A673 (cell line): ENCODE data around the gene DENND5B. TPM values are rescaled to one million over a fixed set of nuclear protein-coding genes. Genes with fewer than 3 reads are reported as not detected.

ENCODE experiments used
- BruUV-seq: library from RNA; stranded (reverse); fragments of 400-500 nt; replicated peaks from 2 replicates; lab custom pipeline; 2021; lab: Mats Ljungman, UMichigan
- CTCF ChIA-PET: fragments of 300-600 bp; sonication (Branson Sonifier 250); formaldehyde crosslinking; loops from one replicate; lab custom pipeline; 2022; ENCODE audit warnings: antibody characterized with exemption; lab: Charles Lee
- POLR2A ChIA-PET: fragments of 300-600 bp; sonication (Branson Sonifier 250); formaldehyde crosslinking; loops from one replicate; lab custom pipeline; 2022; ENCODE audit warnings: antibody characterized with exemption; ENCODE audit not compliant: low non-redundant PET; lab: Charles Lee
- DNase-seq: peaks from one replicate; pipeline ENCODE4 v3.0.0-alpha.2; 2015; ENCODE audit warnings: low spot score
- H3K27ac ChIP-seq: fragments of 200-600 bp; sonication (generic); 2 replicates; pipeline ENCODE4 v1.5.1; 2016; ENCODE audit warnings: mixed run types, low read depth, mild to moderate bottlenecking, mixed read lengths, antibody characterized with exemption, low read length; ENCODE audit not compliant: poor library complexity, severe bottlenecking
- H3K27me3 ChIP-seq: fragments of 200-600 bp; sonication (generic); replicated peaks from 2 replicates; pipeline ENCODE4 v1.6.1; 2017; ENCODE audit warnings: mixed run types, low read depth, mild to moderate bottlenecking, mixed read lengths, antibody characterized with exemption, low read length; ENCODE audit not compliant: insufficient read depth, poor library complexity
- H3K36me3 ChIP-seq: fragments of 200-600 bp; sonication (generic); 2 replicates; pipeline ENCODE4 v1.6.1; 2016; ENCODE audit warnings: mixed run types, mild to moderate bottlenecking, mixed read lengths, antibody characterized with exemption, low read length; ENCODE audit not compliant: insufficient read depth, poor library complexity, severe bottlenecking
- H3K4me1 ChIP-seq: fragments of 200-600 bp; sonication (generic); 2 replicates; pipeline ENCODE4 v1.6.1; 2017; ENCODE audit warnings: mixed run types, mild to moderate bottlenecking, mixed read lengths, antibody characterized with exemption, low read length; ENCODE audit not compliant: insufficient read depth, poor library complexity, severe bottlenecking
- H3K4me3 ChIP-seq: fragments of 200-600 bp; sonication (generic); 2 replicates; pipeline ENCODE4 v1.5.1; 2016; ENCODE audit warnings: low read depth, mixed run types, mild to moderate bottlenecking, mixed read lengths, low read length; ENCODE audit not compliant: poor library complexity, severe bottlenecking
- H3K9me3 ChIP-seq: fragments of 200-600 bp; sonication (generic); 2 replicates; pipeline ENCODE4 v1.6.1; 2016; ENCODE audit warnings: mixed run types, low read depth, mild to moderate bottlenecking, mixed read lengths, antibody characterized with exemption, low read length; ENCODE audit not compliant: poor library complexity, severe bottlenecking
- CTCF ChIP-seq: fragments of 300-800, 200-600 bp; sonication (generic); conservative IDR thresholded peaks from 2 replicates; pipeline ENCODE4 v1.5.1; 2017; ENCODE audit warnings: low read depth, mild to moderate bottlenecking, antibody characterized with exemption, low read length, moderate library complexity, mixed read lengths
- EZH2 ChIP-seq: fragments of 200-600 bp; sonication (generic); IDR thresholded peaks from 2 replicates; pipeline ENCODE4 v1.6.1; 2017; ENCODE audit warnings: borderline replicate concordance, low read depth, mild to moderate bottlenecking, mixed read lengths, antibody characterized with exemption, low read length; ENCODE audit not compliant: poor library complexity, severe bottlenecking
- intact Hi-C: fragments of 100-400 bp; cut with micrococcal nuclease; formaldehyde crosslinking; loops from one replicate; pipeline ENCODE4 v1.10.0; 2022; ENCODE audit not compliant: unreplicated experiment
- total RNA-seq: library from RNA; stranded (reverse); gene quantifications from 2 replicates; pipeline ENCODE4 v1.2.3, GENCODE V29; 2021

DENND5B gene
- total RNA-seq, 1 experiment from 2014 or later = 7.6 TPM

DNA sequence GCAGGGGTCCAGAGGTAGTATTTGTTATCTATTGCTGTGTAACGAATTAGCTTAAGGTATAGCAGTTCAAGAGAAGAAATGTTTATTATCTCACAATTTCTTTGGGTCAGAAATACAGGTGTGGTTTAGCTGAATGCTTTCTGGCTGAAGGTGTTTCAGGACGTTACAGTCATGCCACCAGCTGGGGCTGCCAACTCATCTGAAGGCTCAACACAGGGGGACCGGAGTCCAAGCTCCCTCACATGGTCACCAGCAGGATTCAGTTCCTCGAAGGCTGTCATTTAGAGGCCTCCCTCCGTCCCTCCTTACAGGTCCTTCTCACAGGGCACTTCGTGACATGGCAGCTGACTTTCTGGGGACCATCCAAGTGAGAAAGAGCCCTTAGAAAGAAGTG is 227.5 kb downstream of the DENND5B start:
- H3K36me3 ChIP-seq = no peaks in the 10 kb centered on the region
- no peak overlapping the region for H3K27ac ChIP-seq
- intact Hi-C loops = no loop called here
- no TSS peak for BruUV-seq
- no peak for DNase-seq
- H3K4me1 ChIP-seq = no peaks in the 10 kb centered on the region
- no peaks in the 10 kb centered on the region for H3K27me3 ChIP-seq
- no peaks in the 10 kb centered on the region for H3K9me3 ChIP-seq
- POLR2A ChIA-PET = no interaction called here
- CTCF ChIA-PET = no interaction called here
- H3K4me3 ChIP-seq = no peak overlapping the region
- TF ChIP-seq EZH2 (no peak), CTCF (no peak)

DNA sequence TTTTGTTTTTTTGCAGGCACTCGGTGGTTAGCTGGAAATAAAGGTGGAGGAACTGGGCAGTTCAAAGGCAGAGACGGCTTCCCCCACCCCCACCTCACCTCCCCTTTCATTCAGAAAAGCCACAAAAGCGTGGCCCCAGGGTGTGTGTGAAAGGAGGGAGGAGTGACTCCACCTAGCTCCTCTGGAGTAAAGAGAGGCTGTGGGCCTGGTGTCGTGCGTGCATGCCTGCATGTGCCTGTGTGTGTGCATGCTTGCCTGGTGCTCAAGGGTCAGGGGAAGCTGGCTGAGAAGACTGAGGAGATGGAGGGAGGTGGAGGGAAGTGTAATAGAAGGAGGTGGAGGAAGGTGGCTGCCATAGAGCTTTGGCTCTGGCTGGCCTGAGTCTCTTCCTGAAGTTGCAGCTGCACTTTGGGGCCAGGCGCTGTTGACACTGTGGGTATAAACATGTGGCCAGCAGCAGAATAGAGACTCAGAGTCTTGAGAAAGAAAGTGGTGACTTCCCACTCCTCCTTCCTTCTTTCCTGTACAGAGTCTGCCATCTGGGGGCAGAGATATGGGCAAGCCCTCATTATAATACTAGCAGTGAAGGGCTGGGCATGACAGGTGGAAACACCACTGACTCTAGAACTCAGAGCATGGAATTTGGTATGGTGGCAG is 228.0 kb downstream of the DENND5B start:
- no peaks in the 10 kb centered on the region for H3K27me3 ChIP-seq
- no TSS peak for BruUV-seq
- intact Hi-C loops = loop anchor here (1.0 kb wide), 1 partner anchor 10 kb away; no protein-coding TSS in a partner anchor
- no peaks in the 10 kb centered on the region for H3K9me3 ChIP-seq
- TF ChIP-seq CTCF (no peak), EZH2 (no peak)
- no peaks in the 10 kb centered on the region for H3K4me1 ChIP-seq
- POLR2A ChIA-PET = no interaction called here
- H3K4me3 ChIP-seq = no peak overlapping the region
- H3K27ac ChIP-seq = no peak overlapping the region
- CTCF ChIA-PET = no interaction called here
- no peaks in the 10 kb centered on the region for H3K36me3 ChIP-seq
- no peak for DNase-seq

GRCh38 chr12:31362115-31362758 is 228.7 kb downstream of the DENND5B start:
- ChIA-PET CTCF (no interaction called here), POLR2A (no interaction called here)
- no TSS peak for BruUV-seq
- Histone ChIP-seq H3K36me3 (no peaks in the 10 kb centered on the region), H3K9me3 (no peaks in the 10 kb centered on the region), H3K27me3 (no peaks in the 10 kb centered on the region), H3K27ac (no peak overlapping the region), H3K4me1 (no peaks in the 10 kb centered on the region), H3K4me3 (no peak overlapping the region)
- DNase-seq = no peak
- intact Hi-C loops = loop anchor here (1.0 kb wide), 1 partner anchor 11 kb away; no protein-coding TSS in a partner anchor
- TF ChIP-seq EZH2 = no peak
- no peak for TF ChIP-seq CTCF
